Fibroblast of skin of abdomen (primary cell): Measurements from ENCODE around the gene FBXL22.
"Not testable (repeated sequence)": the region's sequence is repeated elsewhere in the genome, so short reads cannot be mapped to it uniquely, and the experiment has no call there.

Source experiments
- DNase-seq: peaks from one replicate; pipeline ENCODE4 v3.0.0-alpha.2; 2013

Gene FBXL22

GRCh38 chr15:63612300-63612699, 15.1 kb downstream of the FBXL22 start:
- no peak for DNase-seq

GRCh38 chr15:63615935-63616334, 18.7 kb downstream of the FBXL22 start:
- DNase-seq, result no peak

- DNase-seq, result not testable (repeated sequence)
These were observed 20.0 kb downstream of the FBXL22 start for GRCh38 chr15:63617147-63617546.

GRCh38 chr15:63617627-63618026, 20.4 kb downstream of the FBXL22 start:
- not testable (repeated sequence) for DNase-seq

- not testable (repeated sequence) for DNase-seq
These were observed 23.6 kb downstream of the FBXL22 start for GRCh38 chr15:63620760-63621159.

GRCh38 chr15:63623232-63623969, 26.2 kb downstream of the FBXL22 start:
- DNase-seq, result no peak

- DNase-seq, result no peak
These were observed 29.8 kb downstream of the FBXL22 start for GRCh38 chr15:63626955-63627354.

GRCh38 chr15:63628123-63628822, 31.1 kb downstream of the FBXL22 start:
- no peak for DNase-seq

- DNase-seq, result no peak
These were observed 33.0 kb downstream of the FBXL22 start for GRCh38 chr15:63630036-63630751.

- no peak for DNase-seq
These were observed 36.1 kb downstream of the FBXL22 start for GRCh38 chr15:63633312-63633711.

GRCh38 chr15:63634154-63634553, 37.0 kb downstream of the FBXL22 start:
- no peak for DNase-seq

- DNase-seq, result no peak
These were observed 39.4 kb downstream of the FBXL22 start for GRCh38 chr15:63636518-63637061.

GRCh38 chr15:63638839-63639238, 41.7 kb downstream of the FBXL22 start:
- DNase-seq, result no peak

- DNase-seq, result no peak
These were observed 43.0 kb downstream of the FBXL22 start for GRCh38 chr15:63640146-63640545.
